Measurements from ENCODE around the gene SDHAF1.

GRCh38 chr19:35987571-35987896, 7.5 kb upstream of the SDHAF1 start:
- no peak for TF ChIP-seq CTCF (IDR thresholded peaks at IDR 0.05 in 4 of 5, conservative IDR thresholded peaks at IDR 0.05 in 1 of 5)
- TF ChIP-seq POLR2A (IDR thresholded peaks at IDR 0.05), result no peak

Measured in gastrocnemius medialis (tissue), 4 donors.